Tibial nerve (tissue), 4 donors: Measurements from ENCODE around the gene PTPRO.

Experiments used
- CTCF ChIP-seq, 5 experiments: fragments of 200-600 bp in 3 of 5; fragments of 450-650 bp in 2 of 5; sonication (generic) in 3 of 5; IDR thresholded peaks; one replicate each; pipeline ENCODE4 v1.5.1; 2016 to 2019; ENCODE audit warnings: antibody characterized with exemption in 5 of 5, mild to moderate bottlenecking in 3 of 5, moderate library complexity in 2 of 5
- EP300 ChIP-seq, 2 donors: sonication (generic); formaldehyde crosslinking; IDR thresholded peaks; one replicate each; pipeline ENCODE4 v1.6.1; 2017; ENCODE audit warnings: antibody characterized with exemption in 2 of 2, mild to moderate bottlenecking in 1 of 2

- TF ChIP-seq CTCF (IDR thresholded peaks at IDR 0.05) = no peak
- peak; percentile 98 for TF ChIP-seq EP300 (IDR thresholded peaks at IDR 0.05)
These were observed 306.8 kb downstream of the PTPRO start for GRCh38 chr12:15629108-15629507.
